ENCODE data around the gene NPAS3. TPM values are rescaled to one million over a fixed set of nuclear protein-coding genes. Genes with fewer than 3 reads are reported as not detected.

NPAS3 gene
- total and polyA plus RNA-seq, 8 donors = 0.09 to 0.79 (median 0.56) TPM

DNA sequence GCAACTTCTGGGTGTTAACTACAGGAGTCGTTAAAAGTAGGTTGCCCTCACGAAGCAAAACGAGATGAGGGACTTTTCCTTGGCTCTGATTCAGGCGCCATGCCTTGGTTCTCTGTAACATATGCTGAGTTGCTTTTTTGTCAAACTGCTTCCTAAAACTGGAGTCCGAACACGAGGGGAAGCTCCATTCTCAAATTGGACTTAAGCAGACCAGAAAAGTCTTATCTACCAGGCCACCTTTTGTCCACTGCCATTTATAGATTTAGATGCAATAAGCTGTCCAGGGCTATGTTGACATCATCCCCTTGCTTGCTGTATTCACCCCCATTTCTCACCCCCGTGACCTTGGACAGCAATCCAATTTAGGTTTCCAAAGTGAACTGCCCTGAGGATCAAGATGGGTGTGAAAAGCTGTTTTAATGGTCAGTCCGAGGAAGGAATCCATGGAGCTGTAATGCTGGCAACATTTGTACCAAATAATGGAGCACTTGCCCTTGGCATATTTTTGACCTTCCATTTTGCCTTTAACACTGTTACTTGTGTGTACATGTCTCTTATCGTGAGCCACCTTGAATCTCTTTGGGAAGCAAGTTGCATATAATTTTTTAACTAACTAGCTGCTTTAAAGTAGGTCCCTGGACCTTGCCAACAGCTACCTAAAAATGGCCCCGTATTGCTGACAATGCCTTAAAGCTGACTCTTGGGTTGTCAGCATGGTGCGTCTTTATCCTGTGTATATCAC lies 714.1 kb downstream of the NPAS3 start:
- intact Hi-C loops (cut with DNase I) = no loop called here
- TF ChIP-seq, protein P1, sequence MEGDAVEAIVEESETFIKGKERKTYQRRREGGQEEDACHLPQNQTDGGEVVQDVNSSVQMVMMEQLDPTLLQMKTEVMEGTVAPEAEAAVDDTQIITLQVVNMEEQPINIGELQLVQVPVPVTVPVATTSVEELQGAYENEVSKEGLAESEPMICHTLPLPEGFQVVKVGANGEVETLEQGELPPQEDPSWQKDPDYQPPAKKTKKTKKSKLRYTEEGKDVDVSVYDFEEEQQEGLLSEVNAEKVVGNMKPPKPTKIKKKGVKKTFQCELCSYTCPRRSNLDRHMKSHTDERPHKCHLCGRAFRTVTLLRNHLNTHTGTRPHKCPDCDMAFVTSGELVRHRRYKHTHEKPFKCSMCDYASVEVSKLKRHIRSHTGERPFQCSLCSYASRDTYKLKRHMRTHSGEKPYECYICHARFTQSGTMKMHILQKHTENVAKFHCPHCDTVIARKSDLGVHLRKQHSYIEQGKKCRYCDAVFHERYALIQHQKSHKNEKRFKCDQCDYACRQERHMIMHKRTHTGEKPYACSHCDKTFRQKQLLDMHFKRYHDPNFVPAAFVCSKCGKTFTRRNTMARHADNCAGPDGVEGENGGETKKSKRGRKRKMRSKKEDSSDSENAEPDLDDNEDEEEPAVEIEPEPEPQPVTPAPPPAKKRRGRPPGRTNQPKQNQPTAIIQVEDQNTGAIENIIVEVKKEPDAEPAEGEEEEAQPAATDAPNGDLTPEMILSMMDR (IDR thresholded peaks at IDR 0.05) = no peak
- Histone ChIP-seq H3K27ac (no peak overlapping the region), H3K4me1 (no peaks in the 10 kb centered on the region), H3K4me3 (no peak overlapping the region), H3K27me3 (no peaks in the 10 kb centered on the region), H3K36me3 (no peaks in the 10 kb centered on the region), H3K9me3 (no peaks in the 10 kb centered on the region)
- ATAC-seq (no peak), DNase-seq (no peak)

DNA sequence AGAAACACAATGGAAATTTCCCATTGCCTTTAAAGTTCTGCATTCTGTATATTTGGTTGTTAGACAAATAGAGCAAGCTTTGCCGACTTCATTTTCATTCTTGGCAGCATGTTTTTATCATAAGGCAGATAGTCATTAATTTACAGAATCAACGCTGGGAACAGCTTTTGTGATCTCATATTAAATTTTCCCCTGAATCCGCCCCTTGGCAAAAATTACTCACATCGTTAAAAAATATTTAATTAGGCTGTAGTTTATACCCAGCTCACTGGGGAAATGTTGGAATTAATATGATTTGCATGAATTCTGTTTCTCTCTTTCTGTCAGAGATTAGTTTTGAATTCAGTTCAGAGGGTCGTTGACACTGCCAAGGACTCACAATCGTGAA lies 714.6 kb downstream of the NPAS3 start:
- no peaks in the 10 kb centered on the region for H3K27me3 ChIP-seq
- H3K4me3 ChIP-seq = no peak overlapping the region
- DNase-seq (no peak), ATAC-seq (no peak)
- no peaks in the 10 kb centered on the region for H3K9me3 ChIP-seq
- no peaks in the 10 kb centered on the region for H3K36me3 ChIP-seq
- TF ChIP-seq, protein P1 (IDR thresholded peaks at IDR 0.05) = no peak
- no peaks in the 10 kb centered on the region for H3K4me1 ChIP-seq
- intact Hi-C loops (cut with DNase I) = no loop called here
- H3K27ac ChIP-seq = no peak overlapping the region

DNA sequence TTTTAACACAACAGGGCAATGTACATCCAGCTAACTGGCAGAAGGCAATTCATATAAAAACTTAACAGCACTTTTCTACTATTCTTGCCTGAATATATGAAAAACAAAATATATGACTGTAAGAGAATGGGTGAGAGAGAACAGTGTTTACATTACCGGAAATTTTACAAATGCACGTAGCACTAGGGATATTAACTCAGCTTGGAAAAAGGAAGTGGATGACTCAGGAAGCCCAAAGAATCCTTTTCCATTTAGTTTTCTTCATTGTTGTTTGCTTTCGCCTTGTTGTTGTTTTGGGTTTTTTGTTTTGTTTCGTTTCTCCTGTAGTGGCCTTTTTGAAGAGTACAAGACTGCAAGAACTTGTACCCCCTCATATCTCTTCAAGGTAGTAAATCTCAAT lies 716.7 kb downstream of the NPAS3 start:
- Histone ChIP-seq H3K36me3 (no peaks in the 10 kb centered on the region), H3K27ac (no peak overlapping the region), H3K4me1 (no peaks in the 10 kb centered on the region), H3K27me3 (no peaks in the 10 kb centered on the region), H3K9me3 (no peaks in the 10 kb centered on the region), H3K4me3 (no peak overlapping the region)
- TF ChIP-seq, protein P1 (IDR thresholded peaks at IDR 0.05) = no peak
- intact Hi-C loops (cut with DNase I) = no loop called here
- ATAC-seq (no peak), DNase-seq (no peak)

DNA sequence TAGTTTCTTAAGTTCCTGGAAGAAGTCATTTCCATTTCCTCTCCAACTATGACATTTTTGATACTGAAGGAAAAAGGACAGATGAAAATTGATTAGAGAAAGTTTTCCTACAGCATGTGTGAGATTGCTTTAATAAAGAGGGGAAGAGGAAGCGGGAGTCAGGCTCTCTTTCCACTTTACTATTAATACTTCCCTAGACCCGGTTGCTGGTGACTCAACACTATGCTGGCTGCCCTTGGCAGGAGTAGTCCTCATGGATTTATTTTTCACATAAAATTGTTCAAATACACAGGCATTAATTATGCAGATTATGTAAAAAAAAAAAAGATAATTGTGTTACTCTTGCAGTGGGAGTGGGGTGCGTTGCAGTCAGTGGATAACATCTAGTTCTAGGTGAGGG lies 718.8 kb downstream of the NPAS3 start:
- intact Hi-C loops (cut with DNase I) = no loop called here
- H3K27ac ChIP-seq = no peak overlapping the region
- H3K9me3 ChIP-seq = no peaks in the 10 kb centered on the region
- H3K27me3 ChIP-seq = no peaks in the 10 kb centered on the region
- ATAC-seq = no peak
- DNase-seq = no peak
- no peaks in the 10 kb centered on the region for H3K36me3 ChIP-seq
- TF ChIP-seq, protein P1 (IDR thresholded peaks at IDR 0.05) = no peak
- H3K4me3 ChIP-seq = no peak overlapping the region
- H3K4me1 ChIP-seq = no peaks in the 10 kb centered on the region

DNA sequence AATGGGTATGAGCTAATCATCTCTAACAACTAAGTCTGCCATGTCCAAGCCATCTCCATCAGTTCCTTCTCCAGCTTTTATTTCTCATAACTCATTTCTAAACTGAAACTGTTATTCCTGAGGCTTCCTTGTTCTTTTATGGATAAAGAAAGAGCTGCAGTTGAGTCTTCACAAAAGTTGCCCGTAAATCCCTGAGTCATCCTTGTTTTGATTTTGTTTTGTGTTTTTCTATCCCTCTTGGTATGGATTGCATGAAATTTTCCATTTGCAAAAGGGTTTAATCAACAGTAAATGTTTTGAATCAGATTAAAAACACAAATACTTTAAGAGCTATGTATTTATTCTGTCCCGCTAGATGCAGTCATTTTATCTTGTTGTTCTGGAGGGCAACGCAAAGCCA lies 721.6 kb downstream of the NPAS3 start:
- ATAC-seq = no peak
- intact Hi-C loops (cut with DNase I) = no loop called here
- Histone ChIP-seq H3K27ac (no peak overlapping the region), H3K9me3 (peaks cover 0 to 6% of the 10 kb centered on the region in 2 donors), H3K4me3 (no peak overlapping the region), H3K36me3 (no peaks in the 10 kb centered on the region), H3K4me1 (no peaks in the 10 kb centered on the region), H3K27me3 (no peaks in the 10 kb centered on the region)
- no peak for DNase-seq
- TF ChIP-seq, protein P1 (IDR thresholded peaks at IDR 0.05) = no peak

Measured in left lung (tissue), 10 donors.